Vagina (tissue), 2 donors: ENCODE measurements around the gene CIDEA.

ENCODE experiments used
- CTCF ChIP-seq, 3 experiments: fragments of 450-650 bp in 2 of 3; fragments of 200-600 bp in 1 of 3; sonication (generic) in 1 of 3; IDR thresholded peaks; one replicate each; pipeline ENCODE4 v1.5.1; 2017 to 2019; ENCODE audit warnings: antibody characterized with exemption in 3 of 3, mild to moderate bottlenecking in 2 of 3, moderate library complexity in 2 of 3
- POLR2A ChIP-seq, 2 donors: fragments of 450-650 bp; IDR thresholded peaks; one replicate each; pipeline ENCODE4 v1.6.1; 2017; ENCODE audit warnings: antibody characterized with exemption in 2 of 2, mild to moderate bottlenecking in 2 of 2, moderate library complexity in 2 of 2

GRCh38 chr18:12290086-12290485, 35.9 kb downstream of the CIDEA start:
- TF ChIP-seq CTCF (IDR thresholded peaks at IDR 0.05) (no peak), POLR2A (IDR thresholded peaks at IDR 0.05) (no peak)
